Measurements from ENCODE around the gene RXFP1. TPM values are rescaled to one million over a fixed set of nuclear protein-coding genes. Genes with fewer than 3 reads are reported as not detected.

RXFP1 gene
- total RNA-seq, 1 donor from 2014 or later = not detected

DNA sequence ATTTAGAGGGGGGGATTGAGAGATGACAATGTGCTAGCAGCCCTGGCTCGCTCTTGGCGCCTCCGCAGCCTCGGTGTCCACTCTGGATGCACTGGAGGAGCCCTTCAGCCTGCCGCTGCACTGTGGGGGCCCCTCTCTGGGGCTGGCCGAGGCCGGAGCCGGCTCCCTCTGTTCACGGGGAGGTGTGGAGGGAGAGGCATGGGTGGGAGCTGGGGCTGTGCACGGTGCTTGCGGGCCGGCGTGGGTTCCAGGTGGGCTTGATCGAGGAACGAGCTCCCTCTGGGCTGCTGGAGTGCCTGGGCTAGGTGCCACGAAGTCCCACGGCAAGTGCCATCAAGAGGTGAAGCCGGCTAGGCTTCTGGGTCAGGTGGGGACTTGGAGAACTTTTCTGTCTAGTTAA, 143.1 kb downstream of the RXFP1 start:
- Mint-ChIP-seq H3K36me3 (ENCODE audit: low read depth, unreplicated experiment) (peaks cover 7% of the 10 kb centered on the region), H3K9me3 (ENCODE audit: unreplicated experiment) (no peaks in the 10 kb centered on the region), H3K4me3 (ENCODE audit: unreplicated experiment) (no peak overlapping the region), H3K27ac (ENCODE audit: unreplicated experiment) (no peak overlapping the region), H3K4me1 (ENCODE audit: unreplicated experiment) (peaks cover 8% of the 10 kb centered on the region), H3K27me3 (ENCODE audit: unreplicated experiment) (no peaks in the 10 kb centered on the region)
- DNase-seq (ENCODE audit: low spot score) = no peak
- TF ChIP-seq, protein P1, sequence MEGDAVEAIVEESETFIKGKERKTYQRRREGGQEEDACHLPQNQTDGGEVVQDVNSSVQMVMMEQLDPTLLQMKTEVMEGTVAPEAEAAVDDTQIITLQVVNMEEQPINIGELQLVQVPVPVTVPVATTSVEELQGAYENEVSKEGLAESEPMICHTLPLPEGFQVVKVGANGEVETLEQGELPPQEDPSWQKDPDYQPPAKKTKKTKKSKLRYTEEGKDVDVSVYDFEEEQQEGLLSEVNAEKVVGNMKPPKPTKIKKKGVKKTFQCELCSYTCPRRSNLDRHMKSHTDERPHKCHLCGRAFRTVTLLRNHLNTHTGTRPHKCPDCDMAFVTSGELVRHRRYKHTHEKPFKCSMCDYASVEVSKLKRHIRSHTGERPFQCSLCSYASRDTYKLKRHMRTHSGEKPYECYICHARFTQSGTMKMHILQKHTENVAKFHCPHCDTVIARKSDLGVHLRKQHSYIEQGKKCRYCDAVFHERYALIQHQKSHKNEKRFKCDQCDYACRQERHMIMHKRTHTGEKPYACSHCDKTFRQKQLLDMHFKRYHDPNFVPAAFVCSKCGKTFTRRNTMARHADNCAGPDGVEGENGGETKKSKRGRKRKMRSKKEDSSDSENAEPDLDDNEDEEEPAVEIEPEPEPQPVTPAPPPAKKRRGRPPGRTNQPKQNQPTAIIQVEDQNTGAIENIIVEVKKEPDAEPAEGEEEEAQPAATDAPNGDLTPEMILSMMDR (IDR thresholded peaks at IDR 0.05; ENCODE audit: unreplicated experiment) = no peak

DNA sequence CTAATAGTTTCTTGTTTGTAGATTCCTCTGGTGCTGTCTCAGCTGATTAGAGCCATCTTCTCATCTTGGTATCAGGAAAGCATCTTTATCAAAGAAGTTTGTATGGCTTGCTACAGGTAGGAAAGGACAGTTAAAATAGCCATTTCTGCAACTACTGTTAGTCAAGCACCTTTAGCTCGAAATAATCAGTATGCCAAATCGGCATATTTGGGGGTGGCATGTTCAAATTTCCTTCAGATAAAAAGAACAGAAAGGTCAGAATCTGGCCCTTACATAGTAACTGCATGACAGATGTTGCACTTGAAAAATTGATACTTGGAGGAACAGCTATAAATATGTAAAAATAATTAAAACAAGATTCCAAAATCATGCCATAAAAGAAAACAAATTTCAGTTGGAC, 145.2 kb downstream of the RXFP1 start:
- Mint-ChIP-seq H3K27me3 (ENCODE audit: unreplicated experiment) (peaks cover 9% of the 10 kb centered on the region), H3K4me1 (ENCODE audit: unreplicated experiment) (peaks cover 19% of the 10 kb centered on the region), H3K36me3 (ENCODE audit: low read depth, unreplicated experiment) (peaks cover 7% of the 10 kb centered on the region), H3K4me3 (ENCODE audit: unreplicated experiment) (no peak overlapping the region), H3K9me3 (ENCODE audit: unreplicated experiment) (no peaks in the 10 kb centered on the region), H3K27ac (ENCODE audit: unreplicated experiment) (no peak overlapping the region)
- TF ChIP-seq, protein P1 (IDR thresholded peaks at IDR 0.05; ENCODE audit: unreplicated experiment) = no peak
- DNase-seq (ENCODE audit: low spot score) = no peak

DNA sequence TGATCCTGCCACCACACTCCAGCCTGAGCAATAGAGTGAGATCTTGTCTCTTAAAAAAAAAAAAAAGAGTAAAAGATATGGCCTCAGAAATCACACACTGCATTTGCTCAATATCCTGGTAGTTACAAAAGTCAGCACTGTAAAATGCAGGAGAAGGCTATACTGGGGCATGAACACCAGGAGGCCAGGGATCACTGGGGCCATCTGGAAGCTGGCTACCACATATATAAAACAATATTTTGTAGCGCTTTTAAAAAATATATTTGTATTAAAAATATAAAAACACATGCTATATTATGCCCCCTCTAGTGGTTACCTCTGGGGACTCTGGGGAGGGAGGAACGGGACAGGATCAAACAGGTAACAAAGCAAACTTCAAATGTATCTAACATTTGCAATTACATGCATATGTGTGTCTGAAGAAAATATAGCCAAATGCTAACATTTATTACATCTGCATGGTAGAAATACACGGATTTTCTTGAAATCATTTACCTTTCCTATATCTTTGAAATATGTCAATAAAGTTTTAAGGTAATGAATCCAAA, 146.0 kb downstream of the RXFP1 start:
- peaks cover 22% of the 10 kb centered on the region for H3K4me1 Mint-ChIP-seq (ENCODE audit: unreplicated experiment)
- peaks cover 7% of the 10 kb centered on the region for H3K36me3 Mint-ChIP-seq (ENCODE audit: low read depth, unreplicated experiment)

GRCh38 chr4:158669310-158669709, 147.6 kb downstream of the RXFP1 start:
- TF ChIP-seq, protein P1 (IDR thresholded peaks at IDR 0.05; ENCODE audit: unreplicated experiment) = no peak
- Mint-ChIP-seq H3K9me3 (ENCODE audit: unreplicated experiment) (no peaks in the 10 kb centered on the region), H3K27me3 (ENCODE audit: unreplicated experiment) (peaks cover 9% of the 10 kb centered on the region), H3K4me3 (ENCODE audit: unreplicated experiment) (no peak overlapping the region), H3K36me3 (ENCODE audit: low read depth, unreplicated experiment) (peaks cover 7% of the 10 kb centered on the region), H3K4me1 (ENCODE audit: unreplicated experiment) (peaks cover 16% of the 10 kb centered on the region), H3K27ac (ENCODE audit: unreplicated experiment) (no peak overlapping the region)
- no peak for DNase-seq (ENCODE audit: low spot score)

More for the DNA sequence above, 146.0 kb downstream of the RXFP1 start:
- Mint-ChIP-seq H3K27me3 (ENCODE audit: unreplicated experiment) (peaks cover 9% of the 10 kb centered on the region), H3K27ac (ENCODE audit: unreplicated experiment) (peak overlapping the region; percentile 40), H3K4me3 (ENCODE audit: unreplicated experiment) (no peak overlapping the region), H3K9me3 (ENCODE audit: unreplicated experiment) (no peaks in the 10 kb centered on the region)
- peak; percentile 56 for DNase-seq (ENCODE audit: low spot score)
- TF ChIP-seq, protein P1 (IDR thresholded peaks at IDR 0.05; ENCODE audit: unreplicated experiment) = peak; percentile 86

- Mint-ChIP-seq H3K4me1 (ENCODE audit: unreplicated experiment) (peaks cover 16% of the 10 kb centered on the region), H3K27ac (ENCODE audit: unreplicated experiment) (peak overlapping the region; percentile 83), H3K27me3 (ENCODE audit: unreplicated experiment) (peaks cover 9% of the 10 kb centered on the region), H3K4me3 (ENCODE audit: unreplicated experiment) (peak overlapping the region; percentile 99), H3K36me3 (ENCODE audit: low read depth, unreplicated experiment) (no peaks in the 10 kb centered on the region), H3K9me3 (ENCODE audit: unreplicated experiment) (no peaks in the 10 kb centered on the region)
- peak; percentile 27 for DNase-seq (ENCODE audit: low spot score)
- TF ChIP-seq, protein P1 (IDR thresholded peaks at IDR 0.05; ENCODE audit: unreplicated experiment) = no peak
These were observed 149.4 kb downstream of the RXFP1 start for GRCh38 chr4:158670975-158671664.
